Measurements from ENCODE around the gene SFRP5. TPM values are rescaled to one million over a fixed set of nuclear protein-coding genes. Genes with fewer than 3 reads are reported as not detected.

The SFRP5 gene
- polyA plus RNA-seq, 6 donors from 2014 or later, result not detected

Other genes with a start within 250 kb of the SFRP5 start
- not detected for gene ANKRD2, start 199.2 kb downstream of the SFRP5 start, polyA plus RNA-seq (ENCODE audit: low read depth in 6 of 6)
- gene HOGA1, start 187.6 kb downstream of the SFRP5 start, polyA plus RNA-seq (ENCODE audit: low read depth in 6 of 6), result not detected
- gene C10orf62, start 182.3 kb downstream of the SFRP5 start, polyA plus RNA-seq (ENCODE audit: low read depth in 6 of 6), result not detected
- 1 to 10 TPM in 2 of 6 donors, under 1 TPM in 3, not detected in 1; 0.27 to 2.1 (median 0.77) TPM for gene MORN4, start 138.5 kb downstream of the SFRP5 start, polyA plus RNA-seq (ENCODE audit: low read depth in 6 of 6)
- gene PI4K2A, start 131.3 kb downstream of the SFRP5 start, polyA plus RNA-seq (ENCODE audit: low read depth in 6 of 6), result 1 to 10 TPM; 5.1 to 7.9 (median 6.4) TPM
- 1 to 10 TPM; 1.4 to 4.0 (median 2.3) TPM for gene AVPI1, start 84.8 kb downstream of the SFRP5 start, polyA plus RNA-seq (ENCODE audit: low read depth in 6 of 6)
- under 1 TPM in 1 of 6 donors, not detected in 5; 0.57 TPM for gene MARVELD1, start 58.3 kb downstream of the SFRP5 start, polyA plus RNA-seq (ENCODE audit: low read depth in 6 of 6)
- 10 to 100 TPM; 34.0 to 51.3 (median 38.0) TPM for gene ZFYVE27, start 34.9 kb downstream of the SFRP5 start, polyA plus RNA-seq (ENCODE audit: low read depth in 6 of 6)
- not detected for gene GOLGA7B, start 77.8 kb upstream of the SFRP5 start, polyA plus RNA-seq (ENCODE audit: low read depth in 6 of 6)